GM12874 (cell line): ENCODE results near the gene PAN3.

Experiments used
- CTCF ChIP-seq: IDR thresholded peaks from 2 replicates; pipeline ENCODE4 v1.5.1; 2011; ENCODE audit warnings: low read depth, mild to moderate bottlenecking, control low read depth, low read length, moderate library complexity; ENCODE audit not compliant: insufficient read depth

The PAN3 gene

GRCh38 chr13:28166257-28166656, 27.9 kb downstream of the PAN3 start:
- no peak for TF ChIP-seq CTCF

- no peak for TF ChIP-seq CTCF
Observed at GRCh38 chr13:28171266-28171665, 32.9 kb downstream of the PAN3 start.

- no peak for TF ChIP-seq CTCF
Observed at GRCh38 chr13:28172947-28173346, 34.6 kb downstream of the PAN3 start.

GRCh38 chr13:28173793-28174192, 35.4 kb downstream of the PAN3 start:
- TF ChIP-seq CTCF: no peak

GRCh38 chr13:28177327-28177726, 39.0 kb downstream of the PAN3 start:
- TF ChIP-seq CTCF: no peak

- no peak for TF ChIP-seq CTCF
Observed at GRCh38 chr13:28177877-28178276, 39.5 kb downstream of the PAN3 start.

- TF ChIP-seq CTCF: no peak
Observed at GRCh38 chr13:28179974-28180373, 41.6 kb downstream of the PAN3 start.

- no peak for TF ChIP-seq CTCF
Observed at GRCh38 chr13:28181413-28181812, 43.1 kb downstream of the PAN3 start.
